Measurements from ENCODE around the gene BOLA2.
"Not testable (repeated sequence)": the region's sequence is repeated elsewhere in the genome, so short reads cannot be mapped to it uniquely, and the experiment has no call there.

Gene BOLA2

DNA sequence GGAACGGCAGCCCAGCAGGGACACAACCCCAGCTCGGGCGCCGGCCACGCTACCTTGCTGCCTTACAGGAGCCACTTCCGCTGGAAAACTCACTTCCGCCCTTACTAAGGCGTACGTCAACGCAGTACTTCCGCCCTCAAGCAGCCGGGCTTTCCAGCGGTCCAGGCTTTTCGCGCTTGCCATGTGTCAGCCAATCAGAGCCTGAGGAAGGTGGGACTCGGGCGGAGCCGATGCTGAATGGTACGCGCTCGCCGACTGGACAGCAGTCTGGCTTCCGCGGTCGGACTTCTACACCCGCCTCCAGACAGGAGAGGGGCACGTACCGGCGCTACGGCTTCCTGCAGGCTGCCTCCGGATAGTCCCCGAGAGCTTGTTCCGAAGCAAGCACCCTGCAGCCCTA is at the start of gene BOLA2, which contains the start of gene SLX1B:
Gene BOLA2 (minus strand): TSS at position 83 of the 400 bp plus-strand sequence. CDS start 98 bp downstream, outside the sequence.
Gene SLX1B (plus strand): TSS at position 265 of the 400 bp plus-strand sequence.
- FAIRE-seq = peak; percentile 89

DNA sequence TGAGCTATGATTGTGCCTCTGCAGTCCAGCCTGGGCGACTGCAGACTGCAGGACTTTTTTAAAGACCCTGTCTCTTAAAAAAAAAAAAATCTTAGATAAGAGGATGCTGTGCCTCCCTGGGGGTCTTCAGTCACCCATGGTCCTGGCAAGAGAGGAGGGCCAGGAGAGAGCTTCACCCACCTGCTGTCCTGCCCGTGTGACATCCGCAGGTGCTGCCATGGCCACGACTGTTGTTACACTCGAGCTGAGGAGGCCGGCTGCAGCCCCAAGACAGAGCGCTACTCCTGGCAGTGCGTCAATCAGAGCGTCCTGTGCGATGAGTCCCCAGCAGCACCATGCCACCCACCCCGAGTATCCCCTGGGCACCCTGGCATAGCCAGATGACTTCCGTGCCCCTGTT is 28.1 kb upstream of the BOLA2 start:
- not testable (repeated sequence) for FAIRE-seq

More for the DNA sequence above, at the start of gene BOLA2, which contains the start of gene SLX1B:
- not testable (repeated sequence) for DNase-seq (ENCODE audit: insufficient read length, low spot score)

DNA sequence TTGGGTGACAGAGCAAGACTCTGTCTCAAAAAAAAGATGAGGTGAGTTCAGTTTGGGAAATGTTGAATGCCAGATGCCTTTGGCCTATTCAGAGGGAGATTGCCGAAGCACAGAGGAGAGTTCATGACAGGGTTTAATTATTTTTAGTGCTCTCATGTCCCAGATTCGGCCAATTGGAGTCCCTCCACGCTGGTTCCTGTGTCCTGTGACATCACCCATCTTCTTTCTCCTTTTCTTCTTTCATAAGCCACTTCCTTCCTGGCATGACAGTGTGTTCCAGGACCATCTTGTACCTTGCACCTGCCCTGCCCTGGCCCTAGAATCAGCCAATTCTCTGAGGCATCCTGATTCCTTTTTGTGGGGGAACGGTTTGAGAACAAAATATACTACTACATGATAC is 17.9 kb upstream of the BOLA2 start:
- FAIRE-seq; DNase-seq (ENCODE audit: insufficient read length, low spot score): not testable (repeated sequence)

More for the DNA sequence above, 28.1 kb upstream of the BOLA2 start:
- not testable (repeated sequence) for DNase-seq (ENCODE audit: insufficient read length, low spot score)

DNA sequence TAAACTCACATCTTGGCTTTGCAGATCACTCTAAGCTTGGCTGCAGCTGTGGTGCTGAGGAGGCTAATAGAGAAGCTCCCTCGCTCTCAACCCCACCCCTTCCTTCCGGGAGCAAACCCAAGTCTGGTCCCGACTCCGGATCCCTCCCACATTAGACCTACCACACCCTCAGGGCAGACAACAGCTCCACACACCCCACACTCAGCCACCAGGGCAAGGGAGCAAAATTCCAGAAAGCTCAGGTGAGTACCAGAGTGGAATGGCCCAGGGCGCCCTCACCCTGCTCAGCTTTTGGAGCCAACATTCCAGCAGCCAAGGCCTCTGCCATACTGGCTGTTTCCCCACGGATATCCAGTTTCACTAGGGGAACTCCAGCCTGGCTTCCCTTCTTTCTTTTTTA is 15.5 kb upstream of the BOLA2 start:
- peak; percentile 82 for FAIRE-seq
- not testable (repeated sequence) for DNase-seq (ENCODE audit: insufficient read length, low spot score)

DNA sequence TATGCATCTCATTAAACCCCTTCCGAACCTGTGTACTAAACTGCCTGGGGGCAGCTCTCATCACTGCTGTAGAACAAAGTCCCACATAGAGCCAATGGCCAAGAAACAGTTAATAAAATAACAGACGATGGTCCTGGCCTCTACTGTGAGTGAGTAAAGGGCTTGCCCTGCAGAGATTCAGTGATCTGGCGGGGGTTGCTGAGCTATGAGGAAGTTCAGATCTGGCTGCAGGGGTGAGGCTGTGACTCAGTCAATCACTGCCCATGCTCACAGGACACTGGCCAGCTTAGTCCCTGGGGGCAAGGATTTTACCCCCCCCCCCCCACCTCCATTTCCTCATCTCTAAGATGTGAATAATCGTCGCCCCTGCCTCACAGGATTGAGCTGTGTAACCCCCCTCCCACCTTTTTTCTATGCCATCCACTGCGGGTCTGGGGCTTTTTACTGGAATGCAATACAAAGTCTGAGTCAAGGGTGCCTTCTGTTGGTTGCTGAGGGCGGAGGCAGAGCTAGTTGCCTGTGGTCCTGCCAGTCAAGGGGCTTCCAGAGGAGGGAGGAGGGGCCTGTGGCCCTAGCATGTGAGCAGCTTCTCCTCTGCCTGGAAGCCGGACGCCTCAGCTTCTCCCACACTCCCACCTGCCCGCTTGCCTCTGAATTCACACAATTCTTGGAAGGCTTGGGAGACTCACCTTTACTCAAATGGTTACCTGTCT is 13.7 kb upstream of the BOLA2 start:
- peak; percentile 87 for FAIRE-seq
- DNase-seq (ENCODE audit: insufficient read length, low spot score) = not testable (repeated sequence)

DNA sequence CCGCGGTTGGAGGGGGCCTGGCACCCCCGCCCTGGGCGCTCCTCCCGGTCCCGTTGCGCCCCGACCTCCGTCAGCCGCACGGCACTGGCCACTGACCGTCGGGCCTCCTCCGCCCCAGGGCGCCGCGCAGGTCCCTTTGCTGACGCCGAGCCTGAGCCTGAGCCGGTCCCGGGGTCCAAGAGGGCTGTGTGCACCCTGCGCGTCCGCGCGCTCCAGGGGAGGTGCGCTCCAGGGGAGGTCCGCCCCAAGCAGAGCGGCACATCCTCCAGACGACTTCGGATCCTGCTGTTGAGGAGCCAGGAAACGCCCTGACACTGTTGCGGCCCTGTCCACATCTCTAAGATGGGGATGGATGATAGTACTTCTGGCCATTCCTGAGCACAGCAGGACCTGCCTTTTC is 12.8 kb upstream of the BOLA2 start:
- DNase-seq (ENCODE audit: insufficient read length, low spot score); FAIRE-seq: not testable (repeated sequence)

DNA sequence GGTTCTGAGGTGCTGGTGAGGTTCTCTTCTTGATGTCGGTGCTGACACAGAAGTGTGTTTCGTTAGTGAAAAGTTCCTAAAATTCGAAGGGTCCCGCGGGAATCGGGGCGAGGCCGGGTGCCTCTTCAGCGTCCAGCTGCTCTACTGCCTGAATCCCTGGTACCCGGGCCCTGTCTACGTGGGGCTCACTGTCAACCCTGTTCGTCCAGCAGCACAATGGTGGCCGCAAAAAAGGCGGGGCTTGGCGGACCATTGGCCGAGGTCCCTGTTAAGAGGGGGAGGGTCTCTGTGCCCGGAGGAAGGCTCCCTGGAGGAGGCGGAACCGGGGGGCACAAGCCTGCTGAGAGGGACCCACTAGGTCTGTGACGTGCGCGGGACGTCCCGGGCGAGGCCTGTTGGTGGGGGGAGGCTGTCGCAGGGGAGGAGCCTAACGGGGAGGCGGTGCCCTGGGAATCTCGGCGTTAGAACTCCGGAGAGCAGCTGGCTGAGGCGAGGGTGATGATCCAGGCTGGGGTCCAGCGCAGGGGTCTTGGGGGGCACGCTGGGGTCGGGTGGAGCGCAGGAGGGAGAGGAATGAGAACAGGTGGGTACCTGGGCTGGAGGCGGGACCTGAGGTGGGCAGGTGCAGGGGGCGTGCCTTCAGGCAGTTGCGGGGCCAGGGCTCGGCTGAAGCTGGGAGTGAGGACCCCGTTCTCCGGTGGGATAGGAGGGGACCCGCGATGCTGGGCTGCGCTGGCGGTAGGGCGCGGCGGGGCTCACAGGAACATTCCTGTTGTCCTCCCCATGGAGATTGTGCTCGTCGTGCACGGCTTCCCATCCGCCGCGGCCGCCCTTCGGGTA is 12.1 kb upstream of the BOLA2 start:
- DNase-seq (ENCODE audit: insufficient read length, low spot score); FAIRE-seq: not testable (repeated sequence)

DNA sequence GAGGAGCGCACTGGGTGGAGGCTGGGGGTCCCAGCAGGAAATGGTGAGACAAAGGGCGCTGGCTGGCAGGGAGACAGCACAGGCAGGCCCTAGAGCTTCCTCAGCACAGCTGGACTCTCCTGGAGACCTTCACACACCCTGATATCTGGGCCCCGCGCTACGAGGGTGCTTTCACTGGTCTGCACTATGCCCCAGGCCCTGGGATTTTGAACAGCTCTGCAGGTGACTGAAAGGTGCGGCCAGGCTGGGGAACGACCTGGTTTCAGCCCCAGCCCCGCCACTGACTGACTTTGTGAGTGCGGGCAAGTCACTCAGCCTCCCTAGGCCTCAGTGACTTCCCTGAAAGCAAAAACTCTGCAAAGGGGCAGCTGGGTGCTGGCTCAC is 6.5 kb upstream of the BOLA2 start:
- not testable (repeated sequence) for FAIRE-seq; DNase-seq (ENCODE audit: insufficient read length, low spot score)

DNA sequence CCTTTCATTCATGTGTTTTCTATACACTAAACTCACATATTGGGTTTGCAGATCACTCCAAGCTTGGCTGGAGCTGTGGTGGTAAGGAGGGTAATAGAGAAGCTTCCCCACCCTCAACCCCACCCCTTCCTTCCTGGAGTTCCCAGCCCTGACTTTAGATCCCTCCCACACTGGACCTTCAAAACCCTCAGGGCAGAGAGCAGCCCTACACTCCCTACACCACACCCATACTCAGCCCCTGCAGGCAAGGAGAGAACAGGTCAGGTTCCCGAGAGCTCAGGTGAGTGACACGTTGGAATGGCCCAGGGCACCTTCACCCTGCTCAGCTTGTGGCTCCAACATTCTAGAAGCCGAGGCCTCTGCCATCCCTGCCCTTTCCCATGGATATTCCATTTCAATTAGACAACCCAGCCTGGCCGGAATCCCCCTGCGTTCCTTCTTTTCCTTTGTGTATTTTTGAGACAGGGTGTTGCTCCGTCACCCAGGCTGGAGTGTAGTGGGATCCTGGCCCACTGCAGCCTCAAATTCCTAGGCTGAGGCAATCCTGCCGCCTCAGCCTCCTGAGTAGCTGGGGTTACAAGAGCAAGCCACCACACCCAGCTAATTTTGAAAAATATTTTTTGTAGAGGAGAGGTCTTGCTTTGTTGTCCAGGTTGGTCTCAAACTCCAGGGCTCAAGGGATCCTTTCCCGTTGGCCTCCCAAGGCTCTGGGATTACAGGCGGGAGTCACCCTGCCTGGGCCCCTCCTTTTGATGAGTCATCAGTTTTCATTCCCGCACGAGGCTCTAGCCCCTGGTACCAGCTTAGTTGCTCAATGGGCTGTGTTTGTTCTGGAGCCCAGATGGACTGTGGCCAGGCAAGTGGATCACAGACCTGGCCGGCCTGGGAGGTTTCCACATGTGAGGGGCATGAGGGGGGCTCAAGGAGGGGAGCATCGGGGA is 5.8 kb upstream of the BOLA2 start, which contains the start of gene SULT1A4:
Gene SULT1A4 (plus strand): TSS at position 208 of the 941 bp plus-strand sequence. CDS start 1,473 bp downstream, outside the sequence.
- peak; percentile 65 for FAIRE-seq
- not testable (repeated sequence) for DNase-seq (ENCODE audit: insufficient read length, low spot score)

DNA sequence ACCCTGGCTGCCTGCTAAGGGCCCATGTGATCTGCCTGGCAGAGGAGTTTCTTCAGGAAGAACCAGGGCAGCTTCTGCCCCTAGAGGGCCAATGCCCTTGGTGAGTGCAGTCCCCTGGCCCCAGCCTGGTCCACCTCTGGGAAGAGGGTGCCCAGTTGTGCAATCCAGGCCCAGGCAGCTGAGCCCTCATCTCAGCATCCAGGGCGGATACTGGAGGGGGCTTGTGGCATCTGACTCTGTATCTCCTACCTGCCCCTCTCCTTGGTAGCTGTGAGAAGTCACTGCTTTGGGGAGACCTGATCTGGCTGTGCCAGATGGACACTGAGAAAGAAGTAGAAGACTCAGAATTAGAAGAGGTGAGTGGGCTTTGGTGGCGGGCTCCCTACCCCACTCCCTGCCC is 3.5 kb upstream of the BOLA2 start:
- not testable (repeated sequence) for DNase-seq (ENCODE audit: insufficient read length, low spot score); FAIRE-seq

DNA sequence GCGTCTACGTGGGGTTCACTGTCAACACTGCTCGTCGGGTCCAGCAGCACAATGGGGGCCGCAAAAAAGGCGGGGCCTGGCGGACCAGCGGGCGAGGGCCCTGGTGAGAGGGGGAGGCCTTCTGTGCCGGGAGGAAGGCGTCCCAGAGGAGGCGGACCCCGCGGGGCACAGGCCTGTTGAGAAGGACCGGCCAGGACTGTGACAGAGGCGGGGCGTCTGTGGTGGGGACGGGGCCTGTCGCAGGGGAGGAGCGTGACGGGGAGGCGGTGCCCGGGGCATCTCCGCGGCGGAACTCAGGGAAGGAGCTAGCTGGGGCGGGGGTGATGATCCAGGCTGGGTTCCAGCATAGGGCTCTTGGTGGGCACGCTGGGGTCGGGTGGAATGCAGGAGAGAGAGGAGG is 677 bp upstream of the BOLA2 start:
- DNase-seq (ENCODE audit: insufficient read length, low spot score); FAIRE-seq: not testable (repeated sequence)

DNA sequence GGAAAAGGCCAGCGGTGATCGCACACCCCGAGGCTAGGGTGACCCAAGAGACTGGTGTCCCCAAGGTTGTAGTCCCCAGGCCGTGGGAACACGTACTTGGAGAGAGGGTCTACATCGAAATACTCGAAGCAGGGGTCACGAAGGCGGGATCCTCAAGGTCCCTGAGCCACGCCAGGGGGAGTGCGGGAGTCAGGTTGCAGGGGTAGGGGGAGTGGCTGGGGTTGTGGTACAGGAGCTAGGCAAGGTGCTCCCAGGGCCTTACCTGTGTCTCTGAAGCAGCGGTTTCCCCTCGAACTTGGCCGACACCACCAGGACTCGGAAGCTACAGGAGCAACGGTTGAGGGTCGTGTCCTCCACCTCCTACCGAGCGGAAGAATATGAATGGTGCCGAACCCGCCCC is 397 bp downstream of the BOLA2 start:
- not testable (repeated sequence) for FAIRE-seq

DNA sequence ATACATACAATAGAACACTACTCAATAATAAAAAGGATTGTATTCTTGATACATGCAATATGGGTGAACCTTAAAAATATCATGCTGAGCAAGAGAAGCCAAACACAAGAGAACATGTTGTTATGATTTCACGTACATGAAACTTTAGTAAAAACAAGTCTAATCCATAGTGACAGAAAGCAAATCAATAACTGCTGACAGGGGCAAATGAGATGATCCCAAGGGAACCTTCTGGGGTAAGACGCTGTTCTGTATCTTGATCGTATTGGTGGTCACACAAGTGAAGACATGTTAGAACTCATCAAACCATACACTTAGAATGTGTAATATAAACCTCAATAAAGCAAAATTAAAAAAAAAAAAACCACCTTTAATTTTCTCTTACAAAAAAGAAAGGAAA is 28.8 kb downstream of the BOLA2 start:
- not testable (repeated sequence) for DNase-seq (ENCODE audit: insufficient read length, low spot score); FAIRE-seq

More for the DNA sequence above, 397 bp downstream of the BOLA2 start:
- DNase-seq (ENCODE audit: insufficient read length, low spot score) = not testable (repeated sequence)

DNA sequence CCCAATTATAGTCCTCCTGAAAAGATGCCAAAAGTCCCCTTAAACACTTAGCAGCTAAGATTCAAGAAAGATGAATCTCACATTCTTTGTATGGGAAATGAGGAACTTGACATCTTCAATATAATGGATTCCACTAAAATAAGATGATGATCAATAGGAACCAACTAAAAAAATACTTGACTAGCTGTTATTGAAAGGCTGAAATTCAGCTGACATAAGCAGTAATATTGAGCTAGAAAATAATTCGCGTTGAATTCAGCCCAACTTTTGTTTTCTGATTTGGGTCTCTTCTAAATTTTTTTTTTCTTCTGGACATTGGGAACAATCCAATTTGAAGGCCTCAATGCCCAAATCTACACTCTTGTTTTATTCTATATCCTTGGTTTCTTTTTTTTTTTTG is 30.6 kb downstream of the BOLA2 start:
- not testable (repeated sequence) for DNase-seq (ENCODE audit: insufficient read length, low spot score)

DNA sequence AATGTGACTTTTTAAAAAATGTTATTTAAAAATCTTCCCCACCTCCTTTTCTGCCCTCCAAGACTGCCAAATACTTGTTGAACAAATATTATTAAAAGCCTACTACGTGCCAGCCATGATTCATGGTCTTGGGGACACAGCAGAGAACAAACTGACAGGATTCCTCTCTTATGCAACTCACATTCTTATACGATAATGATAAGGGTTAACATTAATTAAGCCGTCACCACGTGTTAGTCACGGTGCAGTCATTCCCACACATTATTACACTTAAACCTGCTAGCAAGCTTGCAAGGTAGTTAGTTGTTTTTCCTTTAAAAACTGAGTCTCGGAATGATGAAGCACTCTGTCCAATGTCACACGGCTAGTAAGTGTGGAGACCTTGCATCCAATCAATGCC is 48.9 kb downstream of the BOLA2 start:
- DNase-seq (ENCODE audit: insufficient read length, low spot score); FAIRE-seq: not testable (repeated sequence)

More for the DNA sequence above, 30.6 kb downstream of the BOLA2 start:
- FAIRE-seq = not testable (repeated sequence)
